ENCODE data around the gene ENTPD2. TPM values are rescaled to one million over a fixed set of nuclear protein-coding genes. Genes with fewer than 3 reads are reported as not detected.

ENTPD2 gene
- total and polyA plus RNA-seq, 10 of the 15 experiments (the other 5 are each of a cell fraction or from before 2014, with no cell fraction given) = 0.15 to 1.8 (median 0.65) TPM; not detected in 2

DNA sequence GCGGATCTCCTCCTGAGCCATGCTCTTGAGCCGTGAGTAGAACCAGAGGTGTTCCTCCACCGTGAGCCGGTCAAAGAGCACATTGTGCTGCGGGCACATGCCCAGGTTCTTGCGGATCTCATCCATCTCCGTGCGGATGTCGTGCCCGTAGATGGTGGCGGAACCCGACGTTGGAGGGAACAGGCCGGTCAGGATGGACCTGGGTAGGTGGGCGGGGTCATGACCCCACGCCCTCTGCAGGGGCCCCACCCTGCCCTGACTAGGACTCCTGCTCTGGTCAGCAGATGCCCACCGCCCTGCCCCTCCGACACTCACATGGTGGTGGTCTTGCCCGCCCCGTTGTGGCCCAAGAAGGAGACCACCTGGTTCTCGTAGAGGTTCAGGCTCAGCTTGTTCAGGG is 37.9 kb downstream of the ENTPD2 start (continued):
- TF ChIP-seq, protein P1, sequence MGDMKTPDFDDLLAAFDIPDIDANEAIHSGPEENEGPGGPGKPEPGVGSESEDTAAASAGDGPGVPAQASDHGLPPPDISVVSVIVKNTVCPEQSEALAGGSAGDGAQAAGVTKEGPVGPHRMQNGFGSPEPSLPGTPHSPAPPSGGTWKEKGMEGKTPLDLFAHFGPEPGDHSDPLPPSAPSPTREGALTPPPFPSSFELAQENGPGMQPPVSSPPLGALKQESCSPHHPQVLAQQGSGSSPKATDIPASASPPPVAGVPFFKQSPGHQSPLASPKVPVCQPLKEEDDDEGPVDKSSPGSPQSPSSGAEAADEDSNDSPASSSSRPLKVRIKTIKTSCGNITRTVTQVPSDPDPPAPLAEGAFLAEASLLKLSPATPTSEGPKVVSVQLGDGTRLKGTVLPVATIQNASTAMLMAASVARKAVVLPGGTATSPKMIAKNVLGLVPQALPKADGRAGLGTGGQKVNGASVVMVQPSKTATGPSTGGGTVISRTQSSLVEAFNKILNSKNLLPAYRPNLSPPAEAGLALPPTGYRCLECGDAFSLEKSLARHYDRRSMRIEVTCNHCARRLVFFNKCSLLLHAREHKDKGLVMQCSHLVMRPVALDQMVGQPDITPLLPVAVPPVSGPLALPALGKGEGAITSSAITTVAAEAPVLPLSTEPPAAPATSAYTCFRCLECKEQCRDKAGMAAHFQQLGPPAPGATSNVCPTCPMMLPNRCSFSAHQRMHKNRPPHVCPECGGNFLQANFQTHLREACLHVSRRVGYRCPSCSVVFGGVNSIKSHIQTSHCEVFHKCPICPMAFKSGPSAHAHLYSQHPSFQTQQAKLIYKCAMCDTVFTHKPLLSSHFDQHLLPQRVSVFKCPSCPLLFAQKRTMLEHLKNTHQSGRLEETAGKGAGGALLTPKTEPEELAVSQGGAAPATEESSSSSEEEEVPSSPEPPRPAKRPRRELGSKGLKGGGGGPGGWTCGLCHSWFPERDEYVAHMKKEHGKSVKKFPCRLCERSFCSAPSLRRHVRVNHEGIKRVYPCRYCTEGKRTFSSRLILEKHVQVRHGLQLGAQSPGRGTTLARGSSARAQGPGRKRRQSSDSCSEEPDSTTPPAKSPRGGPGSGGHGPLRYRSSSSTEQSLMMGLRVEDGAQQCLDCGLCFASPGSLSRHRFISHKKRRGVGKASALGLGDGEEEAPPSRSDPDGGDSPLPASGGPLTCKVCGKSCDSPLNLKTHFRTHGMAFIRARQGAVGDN (IDR thresholded peaks at IDR 0.05) = no peak
- TF ChIP-seq JUNB (IDR thresholded peaks at IDR 0.05) (no peak), RAD21 (IDR thresholded peaks at IDR 0.05; ENCODE audit: insufficient read depth, low read depth, low read length) (no peak), ZNF384 (IDR thresholded peaks at IDR 0.05; ENCODE audit: borderline replicate concordance, low read depth, low read length) (no peak), CREB1 (IDR thresholded peaks at IDR 0.05; ENCODE audit: low read depth) (no peak), ETV6 (conservative IDR thresholded peaks at IDR 0.05 in 1 of 2, IDR thresholded peaks at IDR 0.05 in 1 of 2; ENCODE audit: borderline replicate concordance in 1 of 2, low read depth in 1 of 2) (no peak), NFIC (IDR thresholded peaks at IDR 0.05; ENCODE audit: low read depth, low read length) (no peak)

DNA sequence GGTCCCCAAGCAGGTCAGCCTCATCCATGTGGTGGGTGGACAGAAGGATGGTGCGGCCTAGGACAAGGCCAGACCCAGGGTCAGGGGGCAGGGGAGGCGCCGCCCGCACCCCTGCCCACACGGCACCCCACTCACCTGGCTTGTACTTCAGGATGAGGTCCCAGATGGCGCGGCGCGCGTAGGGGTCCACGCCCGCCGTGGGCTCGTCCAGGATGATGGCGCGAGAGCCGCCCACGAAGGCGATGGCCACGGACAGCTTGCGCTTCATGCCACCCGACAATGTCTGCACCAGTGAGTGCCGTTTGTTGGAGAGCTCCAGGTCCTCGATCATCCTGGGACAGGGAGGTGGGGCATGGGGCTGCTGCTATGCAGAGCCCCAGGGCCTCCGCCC is 38.3 kb downstream of the ENTPD2 start:
- Histone ChIP-seq H3K4me2 (ENCODE audit: control insufficient read depth, insufficient read depth) (no peak overlapping the region), H2AFZ (ENCODE audit: control insufficient read depth, low read depth, low read length) (no peak overlapping the region), H3K27me3 (replicated peaks in 1 of 2; ENCODE audit: control insufficient read depth in 2 of 2, insufficient read depth in 2 of 2, low read length in 1 of 2) (no peaks in the 10 kb centered on the region), H4K20me1 (ENCODE audit: control insufficient read depth, insufficient read depth) (no peaks in the 10 kb centered on the region), H3K9me3 (replicated peaks; ENCODE audit: control insufficient read depth, insufficient read depth, low read length) (no peaks in the 10 kb centered on the region; the same call in 2 of the 3 replicates), H3K4me3 (no peak overlapping the region), H3K27ac (ENCODE audit: control insufficient read depth, insufficient read depth) (no peak overlapping the region), H3K79me2 (ENCODE audit: control insufficient read depth, insufficient read depth, low read length) (no peaks in the 10 kb centered on the region), H3K4me1 (ENCODE audit: control insufficient read depth, insufficient read depth, low read length) (no peaks in the 10 kb centered on the region), H3K36me3 (ENCODE audit: control insufficient read depth in 2 of 2, insufficient read depth in 2 of 2, low read length in 1 of 2) (no peaks in the 10 kb centered on the region), H3K9ac (ENCODE audit: control insufficient read depth, insufficient read depth, low read length) (no peak overlapping the region)
- POLR2A ChIA-PET = no interaction called here
- TF ChIP-seq RFX5 (IDR thresholded peaks at IDR 0.05; ENCODE audit: low read depth, low read length) (no peak), RELA (IDR thresholded peaks at IDR 0.05; ENCODE audit: borderline replicate concordance, partially characterized antibody) (no peak)
- BruUV-seq (replicated peaks) = no TSS peak
- DNase-seq (ENCODE audit: low read depth, low spot score) (no peak), FAIRE-seq (no peak), ATAC-seq (no peak)
- SMC1A ChIA-PET (ENCODE audit: uncharacterized antibody, unreplicated experiment) = no interaction called here
- CTCF ChIA-PET = no interaction called here
- intact Hi-C loops (cut with micrococcal nuclease; ENCODE audit: unreplicated experiment) (no loop called here), in situ Hi-C loops (cut with MboI) (no loop called here)
- RAD21 ChIA-PET (ENCODE audit: unreplicated experiment) = no interaction called here
- WGBS (ENCODE audit: insufficient coverage, insufficient replicate concordance, low lambda C conversion rate, missing lambda C conversion rate) = 79% methylated on average over 25 of the region's 25 CpGs
